ENCODE measurements around the gene ITPA.

DNA sequence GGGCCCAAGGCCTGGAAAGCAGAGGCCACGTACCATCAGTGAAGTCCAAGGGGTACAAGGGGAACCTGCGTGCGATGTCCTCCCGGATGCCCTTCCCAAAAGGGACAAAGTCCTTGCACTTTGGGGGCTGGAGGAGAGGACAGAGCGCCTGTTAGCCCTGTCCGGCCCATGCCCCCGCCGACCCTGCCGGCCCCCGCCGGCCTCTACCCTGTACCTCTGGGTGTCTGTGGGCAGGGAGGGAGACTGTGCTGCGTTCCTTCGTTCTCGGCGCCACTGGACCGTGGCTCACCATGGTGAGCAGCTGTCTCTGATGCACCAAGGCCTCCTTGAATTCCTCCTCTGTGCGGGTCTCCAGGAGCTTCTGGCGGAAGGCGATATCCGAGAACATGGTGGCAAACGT lies 21.8 kb downstream of the ITPA start:
- TF ChIP-seq, protein P1, sequence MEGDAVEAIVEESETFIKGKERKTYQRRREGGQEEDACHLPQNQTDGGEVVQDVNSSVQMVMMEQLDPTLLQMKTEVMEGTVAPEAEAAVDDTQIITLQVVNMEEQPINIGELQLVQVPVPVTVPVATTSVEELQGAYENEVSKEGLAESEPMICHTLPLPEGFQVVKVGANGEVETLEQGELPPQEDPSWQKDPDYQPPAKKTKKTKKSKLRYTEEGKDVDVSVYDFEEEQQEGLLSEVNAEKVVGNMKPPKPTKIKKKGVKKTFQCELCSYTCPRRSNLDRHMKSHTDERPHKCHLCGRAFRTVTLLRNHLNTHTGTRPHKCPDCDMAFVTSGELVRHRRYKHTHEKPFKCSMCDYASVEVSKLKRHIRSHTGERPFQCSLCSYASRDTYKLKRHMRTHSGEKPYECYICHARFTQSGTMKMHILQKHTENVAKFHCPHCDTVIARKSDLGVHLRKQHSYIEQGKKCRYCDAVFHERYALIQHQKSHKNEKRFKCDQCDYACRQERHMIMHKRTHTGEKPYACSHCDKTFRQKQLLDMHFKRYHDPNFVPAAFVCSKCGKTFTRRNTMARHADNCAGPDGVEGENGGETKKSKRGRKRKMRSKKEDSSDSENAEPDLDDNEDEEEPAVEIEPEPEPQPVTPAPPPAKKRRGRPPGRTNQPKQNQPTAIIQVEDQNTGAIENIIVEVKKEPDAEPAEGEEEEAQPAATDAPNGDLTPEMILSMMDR (conservative IDR thresholded peaks at IDR 0.05) = no peak
- TF ChIP-seq EZH2 (IDR thresholded peaks at IDR 0.05; ENCODE audit: low read depth) = no peak

Measured in PC-9 (cell line).